Measurements from ENCODE around the gene CAPZA1.

DNA sequence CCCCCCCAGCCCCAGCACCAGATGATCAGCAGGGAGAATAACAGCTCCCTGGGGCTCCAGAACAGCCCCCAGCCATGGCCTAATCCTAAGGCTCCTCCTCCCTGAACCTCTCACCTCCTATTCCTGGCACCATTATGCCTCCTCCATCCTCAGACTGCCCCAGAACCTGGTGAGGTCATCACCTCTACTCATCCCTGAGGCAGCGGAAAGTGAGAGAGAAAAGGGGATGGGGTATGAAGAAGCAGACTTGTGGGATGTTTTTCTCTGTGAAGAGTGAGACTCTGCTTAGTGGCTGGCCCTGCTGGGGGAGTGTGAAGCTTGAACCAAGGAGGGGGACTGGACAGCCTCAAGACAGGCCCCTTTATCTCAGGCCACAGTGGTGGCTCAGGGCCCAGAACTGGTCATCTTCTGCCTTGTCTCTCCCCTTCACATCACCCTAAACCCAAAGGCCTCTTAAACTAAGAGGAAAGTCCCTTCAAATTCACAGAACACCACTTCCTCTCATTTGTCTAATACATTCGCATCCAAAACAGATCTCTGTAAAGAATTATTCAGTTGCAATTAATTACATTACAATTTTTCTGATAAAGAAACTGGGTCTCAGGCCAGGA is 97.7 kb downstream of the CAPZA1 start:
- TF ChIP-seq EZH2 (IDR thresholded peaks at IDR 0.05) (no peak), POLR2AphosphoS5 (IDR thresholded peaks at IDR 0.05; ENCODE audit: borderline replicate concordance, low read depth, low read length) (no peak)

Measured in SK-N-MC (cell line).